ENCODE measurements around the gene MCC. TPM values are rescaled to one million over a fixed set of nuclear protein-coding genes. Genes with fewer than 3 reads are reported as not detected.

Gene MCC
- total RNA-seq, 4 donors from 2014 or later, result 17.1 to 90.7 (median 40.1) TPM

GRCh38 chr5:113376640-113377039, 111.6 kb downstream of the MCC start:
- intact Hi-C loops (cut with DNase I; ENCODE audit: low total_unique reads), result no loop called here
- Histone ChIP-seq H3K4me3 (no peak overlapping the region), H3K27ac (no peak overlapping the region), H3K4me1 (no peaks in the 10 kb centered on the region), H3K36me3 (no peaks in the 10 kb centered on the region), H3K27me3 (no peaks in the 10 kb centered on the region), H3K9me3 (no peaks in the 10 kb centered on the region)
- no peak for DNase-seq
- TF ChIP-seq POLR2A (IDR thresholded peaks at IDR 0.05) (no peak), CTCF (IDR thresholded peaks at IDR 0.05) (no peak)

GRCh38 chr5:113375480-113376060, 112.7 kb downstream of the MCC start:
- no peaks in the 10 kb centered on the region for H3K27me3 ChIP-seq
- no peaks in the 10 kb centered on the region for H3K36me3 ChIP-seq
- no peak overlapping the region for H3K27ac ChIP-seq
- intact Hi-C loops (cut with DNase I; ENCODE audit: low total_unique reads), result no loop called here
- no peak overlapping the region for H3K4me3 ChIP-seq
- no peaks in the 10 kb centered on the region for H3K4me1 ChIP-seq
- TF ChIP-seq POLR2A (IDR thresholded peaks at IDR 0.05) (no peak), CTCF (IDR thresholded peaks at IDR 0.05) (no peak)
- H3K9me3 ChIP-seq, result no peaks in the 10 kb centered on the region
- DNase-seq, result no peak

- Histone ChIP-seq H3K36me3 (no peaks in the 10 kb centered on the region), H3K27ac (no peak overlapping the region), H3K4me3 (no peak overlapping the region), H3K9me3 (no peaks in the 10 kb centered on the region), H3K4me1 (no peaks in the 10 kb centered on the region), H3K27me3 (no peaks in the 10 kb centered on the region)
- DNase-seq, result no peak
- intact Hi-C loops (cut with DNase I; ENCODE audit: low total_unique reads), result no loop called here
- no peak for TF ChIP-seq POLR2A (IDR thresholded peaks at IDR 0.05)
- no peak for TF ChIP-seq CTCF (IDR thresholded peaks at IDR 0.05)
Observed at GRCh38 chr5:113373426-113373825, 114.8 kb downstream of the MCC start.

- Histone ChIP-seq H3K4me3 (no peak overlapping the region), H3K4me1 (no peaks in the 10 kb centered on the region), H3K27ac (no peak overlapping the region), H3K27me3 (no peaks in the 10 kb centered on the region), H3K36me3 (no peaks in the 10 kb centered on the region), H3K9me3 (no peaks in the 10 kb centered on the region)
- intact Hi-C loops (cut with DNase I; ENCODE audit: low total_unique reads), result no loop called here
- no peak for TF ChIP-seq POLR2A (IDR thresholded peaks at IDR 0.05)
- no peak for TF ChIP-seq CTCF (IDR thresholded peaks at IDR 0.05)
- no peak for DNase-seq
Observed at GRCh38 chr5:113371721-113372196, 116.5 kb downstream of the MCC start.

- Histone ChIP-seq H3K27ac (no peak overlapping the region), H3K27me3 (no peaks in the 10 kb centered on the region), H3K36me3 (no peaks in the 10 kb centered on the region), H3K9me3 (no peaks in the 10 kb centered on the region), H3K4me1 (no peaks in the 10 kb centered on the region), H3K4me3 (no peak overlapping the region)
- intact Hi-C loops (cut with DNase I; ENCODE audit: low total_unique reads), result no loop called here
- no peak for DNase-seq
- no peak for TF ChIP-seq POLR2A (IDR thresholded peaks at IDR 0.05)
- no peak for TF ChIP-seq CTCF (IDR thresholded peaks at IDR 0.05)
Observed at GRCh38 chr5:113367586-113367985, 120.7 kb downstream of the MCC start.

Data from uterus (tissue), 4 donors.